RWPE2 (cell line): Measurements from ENCODE around the gene ZFAND3.

Experiments used
- ATAC-seq: fragments of 200-7000 bp; cut with Tn5 transposase; 3 replicates; pipeline ENCODE4 v1.9.1; 2021; ENCODE audit warnings: low read depth
- DNase-seq: peaks from one replicate; pipeline ENCODE4 v3.0.0-alpha.2; 2020; ENCODE audit warnings: low spot score
- H3K27ac ChIP-seq: fragments of 450-650 bp; 2 replicates; pipeline ENCODE4 v1.5.1; 2017; ENCODE audit warnings: mild to moderate bottlenecking; ENCODE audit not compliant: poor library complexity, severe bottlenecking
- H3K27me3 ChIP-seq: fragments of 250-450 bp; sonication (Bioruptor Pico); 2 replicates; pipeline ENCODE4 v1.5.1; 2021; ENCODE audit warnings: mild to moderate bottlenecking, moderate library complexity; ENCODE audit not compliant: insufficient read depth, poor library complexity, severe bottlenecking
- H3K36me3 ChIP-seq: fragments of 250-450 bp; sonication (Bioruptor Pico); 2 replicates; pipeline ENCODE4 v1.5.1; 2020; ENCODE audit warnings: low read depth, mild to moderate bottlenecking, moderate library complexity
- H3K4me1 ChIP-seq: fragments of 250-450 bp; sonication (Bioruptor Pico); 2 replicates; pipeline ENCODE4 v1.5.1; 2021; ENCODE audit warnings: mild to moderate bottlenecking, moderate library complexity; ENCODE audit not compliant: insufficient read depth, poor library complexity, severe bottlenecking
- H3K4me3 ChIP-seq: fragments of 250-450 bp; sonication (Bioruptor Pico); 2 replicates; pipeline ENCODE4 v1.5.1; 2021; ENCODE audit warnings: mild to moderate bottlenecking, moderate library complexity; ENCODE audit not compliant: severe bottlenecking
- H3K9me3 ChIP-seq: fragments of 250-450 bp; sonication (Bioruptor Pico); 2 replicates; pipeline ENCODE4 v1.5.1; 2021; ENCODE audit warnings: mild to moderate bottlenecking, moderate library complexity; ENCODE audit not compliant: severe bottlenecking
- CTCF ChIP-seq: fragments of 450-650 bp; IDR thresholded peaks from one replicate; pipeline ENCODE4 v1.5.1; 2017; ENCODE audit warnings: mild to moderate bottlenecking, moderate library complexity; ENCODE audit not compliant: poor library complexity, severe bottlenecking

The ZFAND3 gene

GRCh38 chr6:37930288-37930971 lies 110.9 kb downstream of the ZFAND3 start:
- H3K9me3 ChIP-seq = no peaks in the 10 kb centered on the region

GRCh38 chr6:37931066-37931465 lies 111.5 kb downstream of the ZFAND3 start:
- Histone ChIP-seq H3K4me3 (no peak overlapping the region), H3K9me3 (no peaks in the 10 kb centered on the region), H3K4me1 (no peaks in the 10 kb centered on the region), H3K36me3 (peaks cover 5% of the 10 kb centered on the region), H3K27ac (no peak overlapping the region), H3K27me3 (no peaks in the 10 kb centered on the region)
- ATAC-seq (no peak), DNase-seq (no peak)
- no peak for TF ChIP-seq CTCF

More at GRCh38 chr6:37930288-37930971, 110.9 kb downstream of the ZFAND3 start:
- no peak overlapping the region for H3K4me3 ChIP-seq
- ATAC-seq (no peak), DNase-seq (no peak)
- H3K27ac ChIP-seq = no peak overlapping the region
- H3K27me3 ChIP-seq = no peaks in the 10 kb centered on the region
- TF ChIP-seq CTCF = no peak
- H3K4me1 ChIP-seq = no peaks in the 10 kb centered on the region
- H3K36me3 ChIP-seq = peaks cover 5% of the 10 kb centered on the region

GRCh38 chr6:37934276-37934675 lies 114.7 kb downstream of the ZFAND3 start:
- Histone ChIP-seq H3K4me3 (no peak overlapping the region), H3K4me1 (no peaks in the 10 kb centered on the region), H3K9me3 (no peaks in the 10 kb centered on the region), H3K36me3 (peaks cover 5% of the 10 kb centered on the region), H3K27ac (no peak overlapping the region), H3K27me3 (no peaks in the 10 kb centered on the region)
- TF ChIP-seq CTCF = no peak
- no peak for DNase-seq
- no peak for ATAC-seq

GRCh38 chr6:37936150-37936549 lies 116.6 kb downstream of the ZFAND3 start:
- no peaks in the 10 kb centered on the region for H3K9me3 ChIP-seq
- no peak overlapping the region for H3K27ac ChIP-seq
- ATAC-seq (no peak), DNase-seq (no peak)
- no peak for TF ChIP-seq CTCF
- no peaks in the 10 kb centered on the region for H3K4me1 ChIP-seq
- H3K27me3 ChIP-seq = no peaks in the 10 kb centered on the region
- H3K36me3 ChIP-seq = no peaks in the 10 kb centered on the region; the same call in 1 of the 2 replicates
- no peak overlapping the region for H3K4me3 ChIP-seq

- TF ChIP-seq CTCF = no peak
- Histone ChIP-seq H3K27me3 (no peaks in the 10 kb centered on the region), H3K4me3 (no peak overlapping the region), H3K4me1 (no peaks in the 10 kb centered on the region), H3K9me3 (no peaks in the 10 kb centered on the region), H3K27ac (no peak overlapping the region), H3K36me3 (no peaks in the 10 kb centered on the region; the same call in 1 of the 2 replicates)
- ATAC-seq (no peak), DNase-seq (no peak)
These were observed 117.4 kb downstream of the ZFAND3 start for GRCh38 chr6:37936906-37937305.
